H1 (cell line): ENCODE results near the gene DACT3. TPM values are rescaled to one million over a fixed set of nuclear protein-coding genes. Genes with fewer than 3 reads are reported as not detected.

Experiments used
- CBX5 ChIP-seq: fragments of 300-800, 300-1000 bp; sonication (generic); IDR thresholded peaks from 2 replicates; pipeline ENCODE4 v1.7.1; 2016; ENCODE audit warnings: antibody characterized with exemption, low read length, low read depth
- EP300 ChIP-seq, 2 experiments: IDR thresholded peaks; 1 replicate in 1 of 2; 2 replicates in 1 of 2; pipeline ENCODE4 v1.6.1; 2011 to 2012; ENCODE audit warnings: low read depth in 2 of 2, low read length in 2 of 2, mild to moderate bottlenecking in 2 of 2, borderline replicate concordance in 1 of 2, inconsistent platforms in 1 of 2, moderate library complexity in 1 of 2
- KDM1A ChIP-seq: fragments of 200-600, 300-600 bp; sonication (generic); IDR thresholded peaks from 2 replicates; pipeline ENCODE4 v1.7.1; 2016; ENCODE audit warnings: mild to moderate bottlenecking, low read length, borderline replicate concordance
- KDM5A ChIP-seq: fragments of 200-600 bp; IDR thresholded peaks from 2 replicates; pipeline ENCODE4 v1.7.1; 2012; ENCODE audit warnings: mild to moderate bottlenecking, low read length, inconsistent platforms, mixed read lengths
- MAX ChIP-seq: IDR thresholded peaks from 2 replicates; pipeline ENCODE4 v1.6.1; 2012; ENCODE audit warnings: inconsistent platforms
- RAD21 ChIP-seq, 2 experiments: IDR thresholded peaks in 1 of 2; conservative IDR thresholded peaks in 1 of 2; 2 replicates each; pipeline ENCODE4 v1.6.1; 2011; ENCODE audit warnings: low read depth in 2 of 2, low read length in 2 of 2, improper control_type of control experiment in 1 of 2, inconsistent platforms in 1 of 2, mild to moderate bottlenecking in 1 of 2, moderate library complexity in 1 of 2
- RBBP5 ChIP-seq: IDR thresholded peaks from 2 replicates; pipeline ENCODE4 v1.7.1; 2012; ENCODE audit warnings: low read depth, mild to moderate bottlenecking, inconsistent platforms, low read length, moderate library complexity, borderline replicate concordance
- RNF2 ChIP-seq: fragments of 200-900, 300-1000 bp; sonication (generic); IDR thresholded peaks from 2 replicates; pipeline ENCODE4 v1.7.1; 2016; ENCODE audit warnings: borderline replicate concordance, low read depth, mild to moderate bottlenecking, antibody characterized with exemption, low read length; ENCODE audit not compliant: poor library complexity, severe bottlenecking; ENCODE audit errors: missing control alignments
- YY1 ChIP-seq: IDR thresholded peaks from 2 replicates; pipeline ENCODE4 v1.6.1; 2011; ENCODE audit warnings: low read depth, mild to moderate bottlenecking, low read length
- polyA plus RNA-seq, 7 experiments: library from polyadenylated mRNA; depleted of rRNA in 3 of 7; stranded (reverse) in 5 of 7; unstranded in 2 of 7; fragments of >200 nt in 5 of 7; fragments of 200-250 nt in 2 of 7; gene quantifications; 1 replicate in 5 of 7; 2 replicates in 1 of 7; 4 replicates in 1 of 7; pipeline versions ENCODE4 v1.2.1 to v1.2.3, GENCODE V29; 2011 to 2013; ENCODE audit warnings: missing spikeins in 2 of 7, mixed read lengths in 2 of 7
- total RNA-seq: library from RNA; stranded (reverse); fragmentation: NEBNext Ultra II Directional; extraction: Animal tissue kit (Norgen Biotek cat#: 25700); gene quantifications from 2 replicates; pipeline ENCODE4 v1.2.1, GENCODE V29; 2021
- TF ChIP-seq, protein P1 (sequence below): fragments of 300-600 bp; sonication (generic); IDR thresholded peaks from 2 replicates; pipeline ENCODE4 v1.7.1; 2012; ENCODE audit warnings: low read length, moderate library complexity, mild to moderate bottlenecking, inconsistent platforms; ENCODE audit not compliant: insufficient replicate concordance

The DACT3 gene
- total and polyA plus RNA-seq, 2 of the 8 experiments (the other 6 are each of a cell fraction or from before 2014, with no cell fraction given) = 1.8 to 2.0 TPM

- TF ChIP-seq, protein P1, sequence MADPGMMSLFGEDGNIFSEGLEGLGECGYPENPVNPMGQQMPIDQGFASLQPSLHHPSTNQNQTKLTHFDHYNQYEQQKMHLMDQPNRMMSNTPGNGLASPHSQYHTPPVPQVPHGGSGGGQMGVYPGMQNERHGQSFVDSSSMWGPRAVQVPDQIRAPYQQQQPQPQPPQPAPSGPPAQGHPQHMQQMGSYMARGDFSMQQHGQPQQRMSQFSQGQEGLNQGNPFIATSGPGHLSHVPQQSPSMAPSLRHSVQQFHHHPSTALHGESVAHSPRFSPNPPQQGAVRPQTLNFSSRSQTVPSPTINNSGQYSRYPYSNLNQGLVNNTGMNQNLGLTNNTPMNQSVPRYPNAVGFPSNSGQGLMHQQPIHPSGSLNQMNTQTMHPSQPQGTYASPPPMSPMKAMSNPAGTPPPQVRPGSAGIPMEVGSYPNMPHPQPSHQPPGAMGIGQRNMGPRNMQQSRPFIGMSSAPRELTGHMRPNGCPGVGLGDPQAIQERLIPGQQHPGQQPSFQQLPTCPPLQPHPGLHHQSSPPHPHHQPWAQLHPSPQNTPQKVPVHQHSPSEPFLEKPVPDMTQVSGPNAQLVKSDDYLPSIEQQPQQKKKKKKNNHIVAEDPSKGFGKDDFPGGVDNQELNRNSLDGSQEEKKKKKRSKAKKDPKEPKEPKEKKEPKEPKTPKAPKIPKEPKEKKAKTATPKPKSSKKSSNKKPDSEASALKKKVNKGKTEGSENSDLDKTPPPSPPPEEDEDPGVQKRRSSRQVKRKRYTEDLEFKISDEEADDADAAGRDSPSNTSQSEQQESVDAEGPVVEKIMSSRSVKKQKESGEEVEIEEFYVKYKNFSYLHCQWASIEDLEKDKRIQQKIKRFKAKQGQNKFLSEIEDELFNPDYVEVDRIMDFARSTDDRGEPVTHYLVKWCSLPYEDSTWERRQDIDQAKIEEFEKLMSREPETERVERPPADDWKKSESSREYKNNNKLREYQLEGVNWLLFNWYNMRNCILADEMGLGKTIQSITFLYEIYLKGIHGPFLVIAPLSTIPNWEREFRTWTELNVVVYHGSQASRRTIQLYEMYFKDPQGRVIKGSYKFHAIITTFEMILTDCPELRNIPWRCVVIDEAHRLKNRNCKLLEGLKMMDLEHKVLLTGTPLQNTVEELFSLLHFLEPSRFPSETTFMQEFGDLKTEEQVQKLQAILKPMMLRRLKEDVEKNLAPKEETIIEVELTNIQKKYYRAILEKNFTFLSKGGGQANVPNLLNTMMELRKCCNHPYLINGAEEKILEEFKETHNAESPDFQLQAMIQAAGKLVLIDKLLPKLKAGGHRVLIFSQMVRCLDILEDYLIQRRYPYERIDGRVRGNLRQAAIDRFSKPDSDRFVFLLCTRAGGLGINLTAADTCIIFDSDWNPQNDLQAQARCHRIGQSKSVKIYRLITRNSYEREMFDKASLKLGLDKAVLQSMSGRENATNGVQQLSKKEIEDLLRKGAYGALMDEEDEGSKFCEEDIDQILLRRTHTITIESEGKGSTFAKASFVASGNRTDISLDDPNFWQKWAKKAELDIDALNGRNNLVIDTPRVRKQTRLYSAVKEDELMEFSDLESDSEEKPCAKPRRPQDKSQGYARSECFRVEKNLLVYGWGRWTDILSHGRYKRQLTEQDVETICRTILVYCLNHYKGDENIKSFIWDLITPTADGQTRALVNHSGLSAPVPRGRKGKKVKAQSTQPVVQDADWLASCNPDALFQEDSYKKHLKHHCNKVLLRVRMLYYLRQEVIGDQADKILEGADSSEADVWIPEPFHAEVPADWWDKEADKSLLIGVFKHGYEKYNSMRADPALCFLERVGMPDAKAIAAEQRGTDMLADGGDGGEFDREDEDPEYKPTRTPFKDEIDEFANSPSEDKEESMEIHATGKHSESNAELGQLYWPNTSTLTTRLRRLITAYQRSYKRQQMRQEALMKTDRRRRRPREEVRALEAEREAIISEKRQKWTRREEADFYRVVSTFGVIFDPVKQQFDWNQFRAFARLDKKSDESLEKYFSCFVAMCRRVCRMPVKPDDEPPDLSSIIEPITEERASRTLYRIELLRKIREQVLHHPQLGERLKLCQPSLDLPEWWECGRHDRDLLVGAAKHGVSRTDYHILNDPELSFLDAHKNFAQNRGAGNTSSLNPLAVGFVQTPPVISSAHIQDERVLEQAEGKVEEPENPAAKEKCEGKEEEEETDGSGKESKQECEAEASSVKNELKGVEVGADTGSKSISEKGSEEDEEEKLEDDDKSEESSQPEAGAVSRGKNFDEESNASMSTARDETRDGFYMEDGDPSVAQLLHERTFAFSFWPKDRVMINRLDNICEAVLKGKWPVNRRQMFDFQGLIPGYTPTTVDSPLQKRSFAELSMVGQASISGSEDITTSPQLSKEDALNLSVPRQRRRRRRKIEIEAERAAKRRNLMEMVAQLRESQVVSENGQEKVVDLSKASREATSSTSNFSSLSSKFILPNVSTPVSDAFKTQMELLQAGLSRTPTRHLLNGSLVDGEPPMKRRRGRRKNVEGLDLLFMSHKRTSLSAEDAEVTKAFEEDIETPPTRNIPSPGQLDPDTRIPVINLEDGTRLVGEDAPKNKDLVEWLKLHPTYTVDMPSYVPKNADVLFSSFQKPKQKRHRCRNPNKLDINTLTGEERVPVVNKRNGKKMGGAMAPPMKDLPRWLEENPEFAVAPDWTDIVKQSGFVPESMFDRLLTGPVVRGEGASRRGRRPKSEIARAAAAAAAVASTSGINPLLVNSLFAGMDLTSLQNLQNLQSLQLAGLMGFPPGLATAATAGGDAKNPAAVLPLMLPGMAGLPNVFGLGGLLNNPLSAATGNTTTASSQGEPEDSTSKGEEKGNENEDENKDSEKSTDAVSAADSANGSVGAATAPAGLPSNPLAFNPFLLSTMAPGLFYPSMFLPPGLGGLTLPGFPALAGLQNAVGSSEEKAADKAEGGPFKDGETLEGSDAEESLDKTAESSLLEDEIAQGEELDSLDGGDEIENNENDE = no peak
- TF ChIP-seq RBBP5 = no peak
- TF ChIP-seq KDM1A = no peak
- no peak for TF ChIP-seq EP300 (IDR thresholded peaks at IDR 0.05; ENCODE audit: borderline replicate concordance in 1 of 2, low read depth in 2 of 2, low read length in 2 of 2)
- TF ChIP-seq MAX = no peak
- TF ChIP-seq RNF2 = no peak
- no peak for TF ChIP-seq KDM5A
- no peak for TF ChIP-seq CBX5
- TF ChIP-seq RAD21 (IDR thresholded peaks at IDR 0.05 in 1 of 2, conservative IDR thresholded peaks at IDR 0.05 in 1 of 2; ENCODE audit: low read depth in 2 of 2, low read length in 2 of 2) = no peak
- TF ChIP-seq YY1 = no peak
These were observed 62.5 kb downstream of the DACT3 start (continued) for GRCh38 chr19:46598372-46598917.
